ENCODE data around the gene THAP8.

DNA sequence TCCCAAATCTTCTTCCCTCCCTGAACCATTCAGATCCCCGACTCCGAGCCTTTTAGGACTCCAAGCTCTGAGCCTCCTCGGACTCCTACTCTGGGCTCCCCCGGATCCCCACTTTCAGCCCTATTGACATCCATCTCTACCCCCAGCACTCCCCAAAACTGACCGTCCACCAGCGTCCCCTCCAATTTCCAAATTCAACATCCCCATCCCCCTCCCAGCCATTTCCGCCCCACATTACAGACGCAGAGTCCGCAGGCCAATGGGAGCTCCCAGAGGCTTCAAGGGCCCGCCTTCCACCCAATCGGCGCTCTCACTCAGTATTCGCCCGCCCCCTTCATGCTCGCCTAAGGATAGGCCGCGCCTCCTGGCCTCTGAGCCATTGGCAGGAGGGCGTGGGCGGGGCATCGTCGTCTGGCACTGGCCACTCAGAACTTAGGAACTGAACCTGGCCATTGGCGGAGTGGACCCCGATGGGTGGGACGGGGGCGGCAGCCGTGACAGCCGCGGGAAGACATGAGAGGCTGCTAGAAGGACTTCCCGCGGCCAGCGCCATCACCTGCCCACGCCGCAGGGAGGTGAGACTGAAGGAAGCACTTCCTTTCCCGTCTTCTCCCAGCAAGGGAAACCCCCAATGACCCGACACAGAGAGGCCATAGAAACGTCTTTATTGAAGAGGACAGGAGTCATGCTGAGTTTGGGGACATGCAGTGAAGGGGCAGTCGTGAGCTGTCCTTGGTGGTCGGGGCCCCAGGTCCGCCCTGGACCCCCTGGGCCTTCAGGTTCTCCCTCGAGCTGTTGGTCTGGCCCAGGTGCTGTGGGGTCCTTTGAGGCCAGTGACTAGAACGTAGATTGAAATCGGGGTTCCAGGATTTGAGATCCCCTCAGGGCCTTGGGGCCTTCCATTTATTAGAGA, 39.8 kb downstream of the THAP8 start, which contains the start of gene ALKBH6:
- TF ChIP-seq, protein P1, sequence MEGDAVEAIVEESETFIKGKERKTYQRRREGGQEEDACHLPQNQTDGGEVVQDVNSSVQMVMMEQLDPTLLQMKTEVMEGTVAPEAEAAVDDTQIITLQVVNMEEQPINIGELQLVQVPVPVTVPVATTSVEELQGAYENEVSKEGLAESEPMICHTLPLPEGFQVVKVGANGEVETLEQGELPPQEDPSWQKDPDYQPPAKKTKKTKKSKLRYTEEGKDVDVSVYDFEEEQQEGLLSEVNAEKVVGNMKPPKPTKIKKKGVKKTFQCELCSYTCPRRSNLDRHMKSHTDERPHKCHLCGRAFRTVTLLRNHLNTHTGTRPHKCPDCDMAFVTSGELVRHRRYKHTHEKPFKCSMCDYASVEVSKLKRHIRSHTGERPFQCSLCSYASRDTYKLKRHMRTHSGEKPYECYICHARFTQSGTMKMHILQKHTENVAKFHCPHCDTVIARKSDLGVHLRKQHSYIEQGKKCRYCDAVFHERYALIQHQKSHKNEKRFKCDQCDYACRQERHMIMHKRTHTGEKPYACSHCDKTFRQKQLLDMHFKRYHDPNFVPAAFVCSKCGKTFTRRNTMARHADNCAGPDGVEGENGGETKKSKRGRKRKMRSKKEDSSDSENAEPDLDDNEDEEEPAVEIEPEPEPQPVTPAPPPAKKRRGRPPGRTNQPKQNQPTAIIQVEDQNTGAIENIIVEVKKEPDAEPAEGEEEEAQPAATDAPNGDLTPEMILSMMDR (IDR thresholded peaks at IDR 0.05), result no peak
- no peak for TF ChIP-seq POLR2A (IDR thresholded peaks at IDR 0.05)

Measured in suprapubic skin (tissue), 3 donors.